ENCODE measurements around the gene MLLT1.

Gene MLLT1

GRCh38 chr19:6204866-6205723, 74.7 kb downstream of the MLLT1 start:
- DNase-seq = no peak

- no peak for DNase-seq
These were observed 75.6 kb downstream of the MLLT1 start for GRCh38 chr19:6204212-6204611.

- peak; percentile 96 for DNase-seq
These were observed 80.4 kb downstream of the MLLT1 start for GRCh38 chr19:6199240-6199994.

GRCh38 chr19:6198896-6199239, 80.9 kb downstream of the MLLT1 start:
- DNase-seq = no peak

GRCh38 chr19:6196361-6196760, 83.4 kb downstream of the MLLT1 start:
- no peak for DNase-seq

- no peak for DNase-seq
These were observed 91.0 kb downstream of the MLLT1 start for GRCh38 chr19:6188811-6189210.

- no peak for DNase-seq
These were observed 92.4 kb downstream of the MLLT1 start for GRCh38 chr19:6187374-6187773.

GRCh38 chr19:6185835-6186834, 93.6 kb downstream of the MLLT1 start:
- no peak for DNase-seq

- DNase-seq = no peak
These were observed 94.5 kb downstream of the MLLT1 start for GRCh38 chr19:6185093-6185834.

- DNase-seq = no peak
These were observed 98.7 kb downstream of the MLLT1 start for GRCh38 chr19:6181119-6181518.

- no peak for DNase-seq
These were observed 106.6 kb downstream of the MLLT1 start for GRCh38 chr19:6173190-6173589.

- DNase-seq = no peak
These were observed 107.5 kb downstream of the MLLT1 start for GRCh38 chr19:6172074-6172863.

- no peak for DNase-seq
These were observed 112.7 kb downstream of the MLLT1 start for GRCh38 chr19:6167115-6167514.

- no peak for DNase-seq
These were observed 114.8 kb downstream of the MLLT1 start for GRCh38 chr19:6164906-6165531.

- DNase-seq = no peak
These were observed 118.4 kb downstream of the MLLT1 start for GRCh38 chr19:6161271-6161850.

All from retina (tissue), 1 donor.